ENCODE measurements around the gene CRB3. TPM values are rescaled to one million over a fixed set of nuclear protein-coding genes. Genes with fewer than 3 reads are reported as not detected.

The CRB3 gene
- total RNA-seq, 2 experiments from 2014 or later = 1.2 to 2.9 TPM

DNA sequence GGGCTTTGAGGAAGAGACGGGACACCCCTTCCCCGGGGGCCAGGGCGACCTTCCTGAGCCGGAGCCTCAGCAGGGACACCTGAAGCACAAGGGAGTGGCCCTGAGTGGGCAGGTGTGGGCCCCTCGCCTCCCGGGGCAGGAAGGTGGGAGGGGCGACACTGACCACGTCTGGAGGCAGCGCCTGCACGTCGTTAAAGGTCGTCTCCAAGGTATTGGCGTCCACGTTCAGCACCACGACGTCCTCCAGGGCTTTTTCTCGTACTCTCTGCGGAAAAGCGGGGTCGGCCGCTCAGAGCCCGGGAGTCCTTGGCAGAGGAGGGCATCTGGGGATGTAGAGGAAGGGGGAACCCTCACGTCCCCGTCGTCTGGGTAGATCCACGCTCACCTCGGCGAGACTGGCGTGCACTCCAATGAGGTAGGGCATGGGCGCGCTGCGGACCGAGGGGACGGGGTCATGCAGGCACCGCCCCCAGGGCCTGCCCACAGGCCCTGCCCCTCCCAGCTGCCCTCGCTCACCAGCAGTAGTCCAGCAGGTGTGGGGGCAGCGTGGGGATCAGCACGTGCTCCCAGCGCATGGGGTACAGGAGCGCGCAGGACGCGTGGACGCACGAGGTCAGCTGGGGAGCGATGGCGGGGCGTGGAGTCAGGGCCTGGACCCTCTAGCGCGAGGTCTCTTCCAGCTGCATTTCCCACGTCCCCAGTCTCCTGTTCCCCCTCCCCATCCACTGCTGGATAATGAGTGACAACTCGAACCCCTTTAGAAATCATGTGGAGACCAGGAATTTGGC lies 11.4 kb downstream of the CRB3 start:
- no peak overlapping the region for H3K27ac ChIP-seq (ENCODE audit: low read depth, low read length, poor library complexity, severe bottlenecking)
- POLR2A ChIA-PET = interaction anchor here (0.5 to 1.0 kb wide), 3 partner anchors 12 to 346 kb away, joined by 3 to 4 read pairs (median 3); partner anchors contain the start of gene ALKBH7

DNA sequence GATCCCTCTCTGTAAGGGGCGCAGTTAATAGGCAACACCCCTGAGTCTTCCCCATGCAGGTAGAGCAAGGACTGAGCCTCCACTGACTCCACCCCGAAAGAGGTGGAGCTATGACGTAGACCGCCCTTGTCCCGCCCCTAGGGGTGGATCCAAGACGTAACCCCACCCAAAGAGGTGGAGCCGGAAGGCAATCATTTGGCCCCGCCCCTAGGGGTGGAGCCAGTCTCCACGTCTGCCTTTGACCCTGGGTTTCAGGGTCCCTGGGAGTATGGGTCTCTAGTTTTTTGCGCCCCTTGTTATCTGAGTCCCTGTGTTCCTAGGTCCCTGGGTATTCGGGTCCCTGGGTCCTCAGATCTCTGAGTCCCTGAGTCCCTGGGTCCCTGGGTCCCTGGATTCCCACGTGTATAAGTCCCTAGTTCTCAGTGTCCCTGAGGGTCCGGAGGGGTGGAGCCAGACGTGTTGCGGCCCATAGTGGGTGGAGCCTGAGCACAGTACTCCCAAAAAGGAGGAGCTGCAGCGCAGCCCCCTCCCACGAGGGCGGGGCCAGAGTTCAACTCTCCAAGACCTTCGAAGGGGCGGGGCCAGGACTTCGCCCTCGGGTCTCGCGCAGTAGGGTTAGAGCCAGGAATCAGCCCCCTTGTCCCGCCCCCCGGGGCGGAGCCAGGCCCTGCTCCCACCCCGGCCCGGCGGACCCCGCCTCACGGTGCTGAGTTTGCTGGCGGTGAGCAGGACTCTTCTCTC lies 12.3 kb downstream of the CRB3 start:
- H3K4me3 ChIP-seq (ENCODE audit: low read depth, low read length, poor library complexity, severe bottlenecking) = no peak overlapping the region
- H3K4me2 ChIP-seq (ENCODE audit: low read length) = peak overlapping the region; percentile 24
- CTCF ChIA-PET (ENCODE audit: unreplicated experiment) = no interaction called here
- no peak overlapping the region for H3K27ac ChIP-seq (ENCODE audit: low read depth, low read length, poor library complexity, severe bottlenecking)
- DNase-seq (ENCODE audit: low spot score) = peak; percentile 93
- BruUV-seq (replicated peaks) = no TSS peak
- H3K4me1 ChIP-seq (ENCODE audit: insufficient read depth, low read length, poor library complexity, severe bottlenecking) = peaks cover 21% of the 10 kb centered on the region
- TF ChIP-seq, protein P1, sequence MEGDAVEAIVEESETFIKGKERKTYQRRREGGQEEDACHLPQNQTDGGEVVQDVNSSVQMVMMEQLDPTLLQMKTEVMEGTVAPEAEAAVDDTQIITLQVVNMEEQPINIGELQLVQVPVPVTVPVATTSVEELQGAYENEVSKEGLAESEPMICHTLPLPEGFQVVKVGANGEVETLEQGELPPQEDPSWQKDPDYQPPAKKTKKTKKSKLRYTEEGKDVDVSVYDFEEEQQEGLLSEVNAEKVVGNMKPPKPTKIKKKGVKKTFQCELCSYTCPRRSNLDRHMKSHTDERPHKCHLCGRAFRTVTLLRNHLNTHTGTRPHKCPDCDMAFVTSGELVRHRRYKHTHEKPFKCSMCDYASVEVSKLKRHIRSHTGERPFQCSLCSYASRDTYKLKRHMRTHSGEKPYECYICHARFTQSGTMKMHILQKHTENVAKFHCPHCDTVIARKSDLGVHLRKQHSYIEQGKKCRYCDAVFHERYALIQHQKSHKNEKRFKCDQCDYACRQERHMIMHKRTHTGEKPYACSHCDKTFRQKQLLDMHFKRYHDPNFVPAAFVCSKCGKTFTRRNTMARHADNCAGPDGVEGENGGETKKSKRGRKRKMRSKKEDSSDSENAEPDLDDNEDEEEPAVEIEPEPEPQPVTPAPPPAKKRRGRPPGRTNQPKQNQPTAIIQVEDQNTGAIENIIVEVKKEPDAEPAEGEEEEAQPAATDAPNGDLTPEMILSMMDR (conservative IDR thresholded peaks at IDR 0.05; ENCODE audit: low read length) = no peak
- no peak for TF ChIP-seq EZH2phosphoT487 (IDR thresholded peaks at IDR 0.05; ENCODE audit: borderline replicate concordance, low read depth, low read length)
- H3K9me2 ChIP-seq (ENCODE audit: insufficient read depth, low read length) = no peaks in the 10 kb centered on the region
- no peaks in the 10 kb centered on the region for H3K9me3 ChIP-seq (ENCODE audit: low read length)
- POLR2A ChIA-PET = interaction anchor here (0.5 to 1.0 kb wide), 4 partner anchors 12 to 842 kb away, joined by 3 to 4 read pairs (median 3); partner anchors contain the start of gene ALKBH7
- H3K79me2 ChIP-seq (ENCODE audit: insufficient read depth, low read depth, low read length) = peaks cover 3% of the 10 kb centered on the region; the same call in 1 of the 2 replicates
- intact Hi-C loops (cut with micrococcal nuclease; ENCODE audit: unreplicated experiment) = no loop called here
- H3K36me3 ChIP-seq (ENCODE audit: insufficient read depth, low read length) = peaks cover 37% of the 10 kb centered on the region
- no peak overlapping the region for H2AFZ ChIP-seq (ENCODE audit: low read length)
- H4K20me1 ChIP-seq (ENCODE audit: insufficient read depth, low read length) = no peaks in the 10 kb centered on the region

More for the DNA sequence above, 11.4 kb downstream of the CRB3 start:
- no peak for DNase-seq (ENCODE audit: low spot score)
- H3K9me3 ChIP-seq (ENCODE audit: low read length) = no peaks in the 10 kb centered on the region
- no peak overlapping the region for H3K4me3 ChIP-seq (ENCODE audit: low read depth, low read length, poor library complexity, severe bottlenecking)
- H3K4me1 ChIP-seq (ENCODE audit: insufficient read depth, low read length, poor library complexity, severe bottlenecking) = peaks cover 17% of the 10 kb centered on the region
- peaks cover 42% of the 10 kb centered on the region for H3K36me3 ChIP-seq (ENCODE audit: insufficient read depth, low read length)
- H2AFZ ChIP-seq (ENCODE audit: low read length) = no peak overlapping the region
- no peaks in the 10 kb centered on the region for H3K9me2 ChIP-seq (ENCODE audit: insufficient read depth, low read length)
- H3K79me2 ChIP-seq (ENCODE audit: insufficient read depth, low read depth, low read length) = no peaks in the 10 kb centered on the region
- no peak for TF ChIP-seq EZH2phosphoT487 (IDR thresholded peaks at IDR 0.05; ENCODE audit: borderline replicate concordance, low read depth, low read length)
- TF ChIP-seq, protein P1 (conservative IDR thresholded peaks at IDR 0.05; ENCODE audit: low read length) = no peak
- H4K20me1 ChIP-seq (ENCODE audit: insufficient read depth, low read length) = no peaks in the 10 kb centered on the region
- BruUV-seq (replicated peaks) = no TSS peak
- H3K4me2 ChIP-seq (ENCODE audit: low read length) = no peak overlapping the region
- CTCF ChIA-PET (ENCODE audit: unreplicated experiment) = no interaction called here
- intact Hi-C loops (cut with micrococcal nuclease; ENCODE audit: unreplicated experiment) = no loop called here

All from OCI-LY7 (cell line).